Activated B cell treated with CpG ODN at 0.5 μM for 24 hours (primary cell): ENCODE data around the gene CHPF2. TPM values are rescaled to one million over a fixed set of nuclear protein-coding genes. Genes with fewer than 3 reads are reported as not detected.

Experiments used
- ATAC-seq: fragments of 200-7000 bp; cut with Tn5 transposase; one replicate; pipeline ENCODE4 v1.10.0; 2021; ENCODE audit warnings: low read depth, mild to moderate bottlenecking, moderate library complexity
- CTCF ChIA-PET: fragments of 350-600 bp; sonication (Branson Sonifier 250); formaldehyde crosslinking; loops from one replicate; lab custom pipeline; 2021; ENCODE audit warnings: antibody characterized with exemption; lab: Charles Lee
- POLR2A ChIA-PET: fragments of 350-600 bp; sonication (Branson Sonifier 250); formaldehyde crosslinking; loops from one replicate; lab custom pipeline; 2021; ENCODE audit warnings: antibody characterized with exemption; lab: Charles Lee
- DNase-seq: peaks from one replicate; pipeline ENCODE4 v3.0.0; 2022
- H3K27ac Mint-ChIP-seq: one replicate; pipeline ENCODE4 v1.8.0; 2020; ENCODE audit warnings: mixed read lengths
- H3K27me3 Mint-ChIP-seq: one replicate; pipeline ENCODE4 v1.8.0; 2021; ENCODE audit warnings: mixed read lengths
- H3K36me3 Mint-ChIP-seq: one replicate; pipeline ENCODE4 v1.8.0; 2021; ENCODE audit warnings: low read depth, mixed read lengths
- H3K4me1 Mint-ChIP-seq: one replicate; pipeline ENCODE4 v1.8.0; 2021; ENCODE audit warnings: mixed read lengths
- H3K4me3 Mint-ChIP-seq: one replicate; pipeline ENCODE4 v1.8.0; 2020; ENCODE audit warnings: mild to moderate bottlenecking, mixed read lengths
- H3K9me3 Mint-ChIP-seq: one replicate; pipeline ENCODE4 v1.8.0; 2020; ENCODE audit warnings: mixed read lengths
- intact Hi-C: fragments of 100-400 bp; cut with micrococcal nuclease; formaldehyde crosslinking; loops from one replicate; pipeline ENCODE4 v1.15.1; 2024
- total RNA-seq: library from RNA; stranded (reverse); gene quantifications from 2 replicates; pipeline ENCODE4 v1.2.3, GENCODE V29; 2022
- TF ChIP-seq, protein P1 (sequence below): fragments of 200-600 bp; IDR thresholded peaks from one replicate; pipeline ENCODE4 v1.8.0; 2022; ENCODE audit warnings: antibody characterized with exemption, mild to moderate bottlenecking

The CHPF2 gene
- total RNA-seq, 1 donor from 2014 or later = 41.2 TPM

DNA sequence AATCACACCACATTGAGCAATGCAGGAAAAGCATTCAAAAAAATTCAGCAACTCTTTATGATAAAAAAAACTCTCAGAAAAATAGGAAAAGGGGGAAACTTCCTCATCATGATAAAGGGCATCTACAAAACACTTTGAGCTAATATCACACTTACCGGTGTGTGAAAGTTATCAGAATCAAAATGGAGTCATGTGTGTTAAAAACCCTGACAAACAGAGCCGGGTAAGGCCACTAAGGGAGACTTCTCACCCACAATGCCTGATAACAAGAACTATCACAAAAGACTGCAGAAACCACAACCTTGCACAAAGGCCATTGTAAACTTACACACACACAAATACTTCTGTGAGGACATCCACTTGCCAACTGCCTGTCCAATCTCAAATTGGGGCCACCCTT lies 51.0 kb downstream of the CHPF2 start:
- H3K36me3 Mint-ChIP-seq = no peaks in the 10 kb centered on the region
- no peak for ATAC-seq
- H3K4me1 Mint-ChIP-seq = no peaks in the 10 kb centered on the region
- DNase-seq = no peak
- H3K4me3 Mint-ChIP-seq = no peak overlapping the region
- H3K27me3 Mint-ChIP-seq = peaks cover 51% of the 10 kb centered on the region
- H3K27ac Mint-ChIP-seq = no peak overlapping the region
- CTCF ChIA-PET = no interaction called here
- TF ChIP-seq, protein P1, sequence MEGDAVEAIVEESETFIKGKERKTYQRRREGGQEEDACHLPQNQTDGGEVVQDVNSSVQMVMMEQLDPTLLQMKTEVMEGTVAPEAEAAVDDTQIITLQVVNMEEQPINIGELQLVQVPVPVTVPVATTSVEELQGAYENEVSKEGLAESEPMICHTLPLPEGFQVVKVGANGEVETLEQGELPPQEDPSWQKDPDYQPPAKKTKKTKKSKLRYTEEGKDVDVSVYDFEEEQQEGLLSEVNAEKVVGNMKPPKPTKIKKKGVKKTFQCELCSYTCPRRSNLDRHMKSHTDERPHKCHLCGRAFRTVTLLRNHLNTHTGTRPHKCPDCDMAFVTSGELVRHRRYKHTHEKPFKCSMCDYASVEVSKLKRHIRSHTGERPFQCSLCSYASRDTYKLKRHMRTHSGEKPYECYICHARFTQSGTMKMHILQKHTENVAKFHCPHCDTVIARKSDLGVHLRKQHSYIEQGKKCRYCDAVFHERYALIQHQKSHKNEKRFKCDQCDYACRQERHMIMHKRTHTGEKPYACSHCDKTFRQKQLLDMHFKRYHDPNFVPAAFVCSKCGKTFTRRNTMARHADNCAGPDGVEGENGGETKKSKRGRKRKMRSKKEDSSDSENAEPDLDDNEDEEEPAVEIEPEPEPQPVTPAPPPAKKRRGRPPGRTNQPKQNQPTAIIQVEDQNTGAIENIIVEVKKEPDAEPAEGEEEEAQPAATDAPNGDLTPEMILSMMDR = no peak
- intact Hi-C loops = no loop called here
- POLR2A ChIA-PET = no interaction called here
- H3K9me3 Mint-ChIP-seq = peaks cover 6% of the 10 kb centered on the region

DNA sequence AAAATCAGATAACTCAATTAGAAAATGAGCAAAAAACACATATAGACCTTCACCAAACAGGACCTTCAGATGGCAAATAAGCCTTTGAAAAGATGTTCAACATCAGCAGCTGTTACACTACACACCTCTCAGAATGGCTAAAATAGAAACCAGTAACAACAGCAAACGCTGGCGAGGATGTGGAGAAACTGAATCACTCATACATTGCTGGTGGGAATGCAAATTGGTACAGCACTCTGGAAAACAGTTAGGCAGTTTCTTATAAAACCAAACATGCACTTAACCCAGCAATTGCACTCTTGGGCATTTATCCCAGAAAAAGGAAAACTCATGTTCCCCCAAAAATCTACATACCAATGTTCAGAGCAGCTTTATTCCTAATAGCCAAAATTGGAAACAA lies 53.9 kb downstream of the CHPF2 start:
- ATAC-seq (no peak), DNase-seq (no peak)
- Mint-ChIP-seq H3K9me3 (peaks cover 6% of the 10 kb centered on the region), H3K36me3 (no peaks in the 10 kb centered on the region), H3K4me3 (no peak overlapping the region), H3K4me1 (no peaks in the 10 kb centered on the region), H3K27ac (no peak overlapping the region), H3K27me3 (peaks cover 28% of the 10 kb centered on the region)
- ChIA-PET POLR2A (no interaction called here), CTCF (no interaction called here)
- intact Hi-C loops = no loop called here
- TF ChIP-seq, protein P1 = no peak

Other genes with a start within 250 kb of the CHPF2 start
- 0.10 and 0.22 TPM in 2 replicates for gene NOS3, start 241.5 kb upstream of the CHPF2 start, total RNA-seq
- gene ATG9B, start 208.0 kb upstream of the CHPF2 start, total RNA-seq = 1.8 and 2.3 TPM in 2 replicates
- gene ABCB8, start 204.0 kb upstream of the CHPF2 start, total RNA-seq = 38.9 and 46.5 TPM in 2 replicates
- gene ASIC3, start 184.0 kb upstream of the CHPF2 start, total RNA-seq = 1.2 TPM in 2 replicates
- 7.5 and 8.1 TPM in 2 replicates for gene CDK5, start 174.6 kb upstream of the CHPF2 start, total RNA-seq
- 69.1 and 72.5 TPM in 2 replicates for gene SLC4A2, start 172.9 kb upstream of the CHPF2 start, total RNA-seq
- gene FASTK, start 151.7 kb upstream of the CHPF2 start, total RNA-seq = 97.6 and 103 TPM in 2 replicates
- 40.5 and 43.5 TPM in 2 replicates for gene TMUB1, start 149.0 kb upstream of the CHPF2 start, total RNA-seq
- 6.5 and 7.4 TPM in 2 replicates for gene AGAP3, start 146.0 kb upstream of the CHPF2 start, total RNA-seq
- gene GBX1, start 64.8 kb upstream of the CHPF2 start, total RNA-seq = not detected in 2 replicates
- not detected in 2 replicates for gene ASB10, start 45.2 kb upstream of the CHPF2 start, total RNA-seq
- gene H2BK1, start 22.0 kb upstream of the CHPF2 start, total RNA-seq = 0.76 and 1.8 TPM in 2 replicates
- 47.3 and 52.4 TPM in 2 replicates for gene ABCF2, start 5.3 kb upstream of the CHPF2 start, total RNA-seq
- gene SMARCD3, start 16.2 kb downstream of the CHPF2 start, total RNA-seq = not detected in 2 replicates
- 47.5 and 52.7 TPM in 2 replicates for gene NUB1, start 109.3 kb downstream of the CHPF2 start, total RNA-seq
- 0.33 and 0.49 TPM in 2 replicates for gene WDR86, start 177.6 kb downstream of the CHPF2 start, total RNA-seq
- not detected in 2 replicates for gene CRYGN, start 207.7 kb downstream of the CHPF2 start, total RNA-seq